K562 (cell line): Measurements from ENCODE around the gene NOD1. TPM values are rescaled to one million over a fixed set of nuclear protein-coding genes. Genes with fewer than 3 reads are reported as not detected.

Experiments
- ATAC-seq: fragments of 200-7000 bp; cut with Tn5 transposase; 3 replicates; pipeline ENCODE4 v1.9.1; 2020; ENCODE audit warnings: moderate library complexity
- BruUV-seq: library from RNA; stranded (reverse); fragments of 400-500 nt; replicated peaks from 2 replicates; lab custom pipeline; 2021; lab: Mats Ljungman, UMichigan
- CTCF ChIA-PET: fragments of 300-600 bp; formaldehyde crosslinking; extraction: SDS; loops from one replicate; lab custom pipeline; 2021; ENCODE audit warnings: low intra/inter-chr PET ratio; lab: Yijun Ruan, JAX
- POLR2A ChIA-PET: fragments of 300-600, 350-650 bp; sonication (Branson Sonifier 250); formaldehyde crosslinking; extraction: SDS; loops from one replicate; lab custom pipeline; 2021; ENCODE audit warnings: antibody characterized with exemption, inconsistent platforms; lab: Yijun Ruan, JAX
- DNase-seq, 4 experiments: peaks; one replicate each; pipeline versions ENCODE4 v3.0.0 to v3.0.0-alpha.2; 2011 to 2018; ENCODE audit warnings: low spot score in 3 of 4, mixed read lengths in 3 of 4; ENCODE audit errors: extremely low read depth in 1 of 4
- FAIRE-seq: peaks from 2 replicates; lab custom pipeline; 2011; peaks lifted over from hg19 to GRCh38; lab: Jason Lieb, UNC
- H2AFZ ChIP-seq: 2 replicates; pipeline ENCODE4 v1.6.0; 2011; ENCODE audit warnings: low read depth, low read length, control low read depth, inconsistent platforms
- H3K27ac ChIP-seq: fragments of 200-600 bp; 3 replicates; pipeline ENCODE4 v1.8.0; 2011; ENCODE audit warnings: low read depth, mild to moderate bottlenecking, control low read depth, inconsistent platforms, low read length, moderate library complexity, mixed read lengths; ENCODE audit errors: extremely low read depth
- H3K27me3 ChIP-seq, 2 experiments: fragments of 300-600 bp in 1 of 2; 2 replicates in 1 of 2; 3 replicates in 1 of 2; pipeline versions ENCODE4 v1.6.0 to v1.8.0; 2011; ENCODE audit warnings: inconsistent platforms in 2 of 2, low read length in 2 of 2, mild to moderate bottlenecking in 1 of 2, mixed read lengths in 1 of 2, moderate library complexity in 1 of 2; ENCODE audit not compliant: control insufficient read depth in 2 of 2, insufficient read depth in 2 of 2
- H3K36me3 ChIP-seq: fragments of 300-600 bp; 3 replicates; pipeline ENCODE4 v1.8.0; 2011; ENCODE audit warnings: mild to moderate bottlenecking, low read length, inconsistent platforms; ENCODE audit not compliant: control insufficient read depth, insufficient read depth
- H3K4me1 ChIP-seq, 2 experiments: fragments of 200-600 bp in 1 of 2; replicated peaks in 1 of 2; 2 replicates in 1 of 2; 3 replicates in 1 of 2; pipeline versions ENCODE4 v1.5.1 to v1.8.0; 2011; ENCODE audit warnings: inconsistent platforms in 2 of 2, low read length in 2 of 2, mild to moderate bottlenecking in 1 of 2, mixed read lengths in 1 of 2, moderate library complexity in 1 of 2; ENCODE audit not compliant: control insufficient read depth in 2 of 2, insufficient read depth in 2 of 2
- H3K4me2 ChIP-seq: 2 replicates; pipeline ENCODE4 v1.6.1; 2011; ENCODE audit warnings: low read length, control low read depth, inconsistent platforms, mixed read lengths; ENCODE audit not compliant: insufficient read depth
- H3K4me3 ChIP-seq: fragments of 200-600 bp; sonication (generic), shearing (Covaris generic); 2 replicates; pipeline ENCODE4 v1.5.1; 2016; ENCODE audit warnings: control low read depth, inconsistent platforms
- H3K79me2 ChIP-seq: fragments of 200-600 bp; 3 replicates; pipeline ENCODE4 v1.8.0; 2011; ENCODE audit warnings: low read length, inconsistent platforms; ENCODE audit not compliant: control insufficient read depth, insufficient read depth
- H3K9ac ChIP-seq, 2 experiments: 2 replicates each; pipeline versions ENCODE4 v1.6.0 to v1.6.1; 2011; ENCODE audit warnings: low read depth in 2 of 2, low read length in 2 of 2, control low read depth in 1 of 2, inconsistent platforms in 1 of 2, mild to moderate bottlenecking in 1 of 2, mixed read lengths in 1 of 2; ENCODE audit not compliant: insufficient read depth in 1 of 2
- H3K9me1 ChIP-seq: one replicate; pipeline ENCODE4 v1.6.0; 2011; ENCODE audit warnings: inconsistent platforms, mild to moderate bottlenecking, low read length, moderate library complexity; ENCODE audit not compliant: control insufficient read depth, insufficient read depth
- H3K9me3 ChIP-seq: replicated peaks from 2 replicates; pipeline ENCODE4 v1.5.1; 2011; ENCODE audit warnings: low read depth, low read length, inconsistent platforms; ENCODE audit not compliant: control insufficient read depth, insufficient read depth
- H4K20me1 ChIP-seq: replicated peaks from 2 replicates; pipeline ENCODE4 v1.6.1; 2011; ENCODE audit warnings: low read length, inconsistent platforms, mixed read lengths; ENCODE audit not compliant: control insufficient read depth, insufficient read depth
- BRD4 ChIP-seq: fragments of 200-600 bp; sonication (generic); IDR thresholded peaks from 2 replicates; pipeline ENCODE4 v1.6.1; 2017; ENCODE audit warnings: inconsistent platforms
- HCFC1 ChIP-seq: IDR thresholded peaks from 2 replicates; pipeline ENCODE4 v1.6.1; 2012; ENCODE audit warnings: low read depth, low read length, improper control_type of control experiment
- NFE2L1 ChIP-seq: fragments of 450-650 bp; IDR thresholded peaks from 2 replicates; pipeline ENCODE4 v1.6.1; 2016; ENCODE audit warnings: missing genetic modification characterization, low read depth, mild to moderate bottlenecking, missing compliant biosample characterization, moderate library complexity, borderline replicate concordance
- PRMT5 ChIP-seq: sonication (generic); formaldehyde crosslinking; IDR thresholded peaks from 2 replicates; pipeline ENCODE4 v1.5.0; 2020; ENCODE audit warnings: missing genetic modification reagents
- SMAD2 ChIP-seq: fragments of 150-350 bp; IDR thresholded peaks from 2 replicates; pipeline ENCODE4 v1.6.1; 2014; ENCODE audit warnings: low read depth, mild to moderate bottlenecking, low read length
- THAP12 ChIP-seq: fragments of 250-450 bp; sonication (Bioruptor Pico); IDR thresholded peaks from 2 replicates; pipeline ENCODE4 v1.9.0; 2021; ENCODE audit warnings: mild to moderate bottlenecking, inconsistent platforms
- U2AF1 ChIP-seq: fragments of 200-400 bp; formaldehyde crosslinking; optimal IDR thresholded peaks from 2 replicates; pipeline ENCODE3; 2017; ENCODE audit warnings: mild to moderate bottlenecking, low read depth, low read length, moderate library complexity
- ZNF217 ChIP-seq: sonication (generic); formaldehyde crosslinking; IDR thresholded peaks from 2 replicates; pipeline ENCODE4 v1.8.0; 2022; ENCODE audit warnings: mild to moderate bottlenecking, missing genetic modification reagents
- ZNF785 ChIP-seq: fragments of 250-450 bp; sonication (Bioruptor Pico); IDR thresholded peaks from 2 replicates; pipeline ENCODE4 v1.4.0; 2020; ENCODE audit warnings: mild to moderate bottlenecking
- WGBS: fragments of 100-300 bp; shearing (Covaris generic); methylation state at CpG from one replicate; pipeline ENCODE4 v1.1.6; 2016; ENCODE audit warnings: low coverage, mixed read lengths; ENCODE audit not compliant: insufficient coverage; ENCODE audit errors: missing lambda C conversion rate; 5-methylcytosine and 5-hydroxymethylcytosine counted together
- in situ Hi-C: fragments of 300-500 bp; cut with MboI; formaldehyde crosslinking; loops from 4 replicates; pipeline ENCODE4 v1.15.0; 2018; ENCODE audit warnings: inconsistent platforms, mixed read lengths
- intact Hi-C: fragments of 100-400 bp; cut with micrococcal nuclease; formaldehyde crosslinking; loops from 2 replicates; pipeline ENCODE4 v1.14.2; 2022
- polyA plus RNA-seq, 8 experiments: library from polyadenylated mRNA; depleted of rRNA in 4 of 8; stranded (reverse) in 5 of 8; unstranded in 3 of 8; fragments of >200 nt; fragmentation: Nextera tagmentation in 2 of 8; fragmentation: Illumina TruSeq in 1 of 8; extraction: Ambion mirVana in 2 of 8; extraction: Trizol in 1 of 8; gene quantifications; 2 replicates each; pipeline versions ENCODE4 v1.2.1 to v1.2.3, GENCODE V29; 2011 to 2014; ENCODE audit warnings: inconsistent platforms in 1 of 8, missing spikeins in 1 of 8
- total RNA-seq, 7 experiments: library from RNA; depleted of rRNA in 6 of 7; stranded (reverse); fragments of >200 nt in 6 of 7; fragmentation: Illumina TruSeq in 2 of 7; extraction: Trizol in 2 of 7; gene quantifications; 2 replicates each; pipeline versions ENCODE4 v1.2.1 to v1.2.3, GENCODE V29; 2011 to 2021; ENCODE audit warnings: low replicate concordance in 1 of 7

Gene NOD1
- total and polyA plus RNA-seq, 9 of the 15 experiments (the other 6 are each of a cell fraction or from before 2014, with no cell fraction given), result 0.34 to 7.1 (median 4.7) TPM

GRCh38 chr7:30395676-30396075 is 82.9 kb downstream of the NOD1 start:
- BruUV-seq, result no TSS peak
- H3K4me2 ChIP-seq, result no peak overlapping the region
- in situ Hi-C loops (no loop called here), intact Hi-C loops (no loop called here)
- no peak overlapping the region for H3K9ac ChIP-seq
- H3K79me2 ChIP-seq, result no peaks in the 10 kb centered on the region
- FAIRE-seq (no peak), DNase-seq (no peak)
- H3K4me1 ChIP-seq, result no peaks in the 10 kb centered on the region
- no peak overlapping the region for H3K27ac ChIP-seq
- H3K27me3 ChIP-seq, result no peaks in the 10 kb centered on the region
- no peaks in the 10 kb centered on the region for H3K9me3 ChIP-seq
- POLR2A ChIA-PET, result interaction anchor here (0.6 to 0.7 kb wide), 2 partner anchors 8 to 119 kb away, joined by 3 read pairs; no protein-coding TSS in a partner anchor
- CTCF ChIA-PET, result no interaction called here
- 54% methylated on average over 3 of the region's 4 CpGs for WGBS
- no peaks in the 10 kb centered on the region for H3K36me3 ChIP-seq
- H3K9me1 ChIP-seq, result no peaks in the 10 kb centered on the region
- no peaks in the 10 kb centered on the region for H4K20me1 ChIP-seq
- no peak overlapping the region for H3K4me3 ChIP-seq
- TF ChIP-seq PRMT5, result no peak
- TF ChIP-seq SMAD2, result no peak
- no peak for TF ChIP-seq ZNF785 (CRISPR knock-in tag)
- TF ChIP-seq ZNF217 (CRISPR knock-in tag), result no peak
- TF ChIP-seq BRD4, result no peak
- no peak for TF ChIP-seq U2AF1
- TF ChIP-seq HCFC1, result no peak
- TF ChIP-seq NFE2L1 (tag), result no peak
- TF ChIP-seq THAP12, result no peak
- TF ChIP-seq, all 486 proteins: peak for 0
- ATAC-seq, result no peak
- no peak overlapping the region for H2AFZ ChIP-seq
